HuH-7 (cell line): Measurements from ENCODE around the gene CMPK1.

Experiments
- DNase-seq: peaks from one replicate; pipeline ENCODE4 v3.0.0; 2011; ENCODE audit warnings: low spot score

The CMPK1 gene

GRCh38 chr1:47396671-47397196, 63.1 kb downstream of the CMPK1 start:
- DNase-seq, result no peak

GRCh38 chr1:47399138-47399845, 65.7 kb downstream of the CMPK1 start:
- DNase-seq, result no peak

- DNase-seq, result no peak
These were observed 66.2 kb downstream of the CMPK1 start for GRCh38 chr1:47399846-47400155.

GRCh38 chr1:47401761-47402160, 68.2 kb downstream of the CMPK1 start:
- DNase-seq, result no peak

- no peak for DNase-seq
These were observed 69.0 kb downstream of the CMPK1 start for GRCh38 chr1:47402591-47402990.

- no peak for DNase-seq
These were observed 69.8 kb downstream of the CMPK1 start for GRCh38 chr1:47403321-47403910.

- no peak for DNase-seq
These were observed 72.1 kb downstream of the CMPK1 start for GRCh38 chr1:47405697-47406096.

GRCh38 chr1:47406966-47407365, 73.4 kb downstream of the CMPK1 start:
- no peak for DNase-seq

- DNase-seq, result no peak
These were observed 73.9 kb downstream of the CMPK1 start for GRCh38 chr1:47407481-47407880.

GRCh38 chr1:47409311-47410067, 75.9 kb downstream of the CMPK1 start:
- no peak for DNase-seq

GRCh38 chr1:47410068-47410455, 76.5 kb downstream of the CMPK1 start:
- no peak for DNase-seq

GRCh38 chr1:47411436-47411835, 77.8 kb downstream of the CMPK1 start:
- DNase-seq, result no peak

- DNase-seq, result no peak
These were observed 78.8 kb downstream of the CMPK1 start for GRCh38 chr1:47412437-47412836.

- no peak for DNase-seq
These were observed 82.2 kb downstream of the CMPK1 start, which contains the start of gene FOXE3 for GRCh38 chr1:47415728-47416318. FOXE3 (plus strand) TSS chr1:47416285; CDS start chr1:47416316, 31 bp downstream.

GRCh38 chr1:47416319-47417169, 83.0 kb downstream of the CMPK1 start:
- no peak for DNase-seq

GRCh38 chr1:47417170-47418044, 83.8 kb downstream of the CMPK1 start:
- no peak for DNase-seq

GRCh38 chr1:47418122-47418521, 84.5 kb downstream of the CMPK1 start:
- DNase-seq, result no peak

GRCh38 chr1:47418681-47419325, 85.2 kb downstream of the CMPK1 start:
- no peak for DNase-seq

GRCh38 chr1:47420547-47420946, 87.0 kb downstream of the CMPK1 start:
- DNase-seq, result no peak

- DNase-seq, result no peak
These were observed 90.3 kb downstream of the CMPK1 start for GRCh38 chr1:47423872-47424271.
